Fibroblast of the conjunctiva (primary cell): ENCODE data around the gene GPX5.
"Not testable (repeated sequence)": the region's sequence is repeated elsewhere in the genome, so short reads cannot be mapped to it uniquely, and the experiment has no call there.

ENCODE experiments used
- DNase-seq: peaks from one replicate; pipeline ENCODE4 v3.0.0-alpha.2; 2010; ENCODE audit warnings: low read depth

GPX5 gene

DNA sequence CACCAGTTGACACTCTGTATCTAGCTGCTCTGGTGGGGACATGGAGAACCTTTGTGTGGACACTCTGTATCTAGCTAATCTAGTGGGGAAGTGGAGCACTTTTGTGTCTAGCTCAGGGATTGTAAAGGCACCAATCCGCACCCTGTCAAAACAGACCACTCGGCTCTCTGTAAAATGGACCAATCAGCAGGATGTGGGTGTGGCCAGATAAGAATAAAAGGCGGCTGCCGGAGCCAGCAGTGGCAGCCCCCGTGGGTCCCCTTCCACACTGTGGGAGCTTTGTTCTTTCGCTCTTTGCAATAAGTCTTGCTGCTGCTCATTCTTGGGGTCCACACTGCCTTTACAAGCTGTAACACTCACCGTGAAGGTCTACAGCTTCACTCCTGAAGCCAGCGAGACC, 13.3 kb upstream of the GPX5 start:
- not testable (repeated sequence) for DNase-seq

GRCh38 chr6:28515676-28516075, 10.0 kb upstream of the GPX5 start, which contains the start of gene GPX6:
Gene GPX6 (minus strand): TSS chr6:28515793. CDS start chr6:28515743, 50 bp downstream.
- no peak for DNase-seq

DNA sequence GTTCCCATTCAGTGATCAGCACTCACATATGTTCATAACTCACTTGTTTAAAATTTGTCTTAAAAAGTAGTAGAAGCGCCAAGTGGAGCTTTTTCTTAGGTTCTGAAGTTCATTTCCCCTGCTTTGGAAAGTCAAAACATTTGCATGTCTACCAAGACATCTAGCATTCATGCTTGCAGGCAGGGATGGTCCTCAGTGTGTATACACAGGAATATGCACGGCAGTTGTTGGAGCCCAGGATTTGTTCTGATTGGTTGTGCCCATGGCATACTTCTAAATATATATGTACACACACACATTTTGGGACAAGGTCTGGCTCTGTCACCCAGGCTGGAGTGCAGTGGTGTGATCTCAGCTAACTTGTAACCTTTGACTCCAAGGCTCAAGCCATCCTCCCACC, 7.7 kb upstream of the GPX5 start:
- DNase-seq: no peak

GRCh38 chr6:28522594-28523240, 3.0 kb upstream of the GPX5 start:
- no peak for DNase-seq

- no peak for DNase-seq
Measured at GRCh38 chr6:28523241-28523622, 2.4 kb upstream of the GPX5 start.

- DNase-seq: no peak
Measured at GRCh38 chr6:28530777-28531176, 5.1 kb downstream of the GPX5 start.

- no peak for DNase-seq
Measured at GRCh38 chr6:28531479-28532128, 5.9 kb downstream of the GPX5 start.

GRCh38 chr6:28534306-28534705, 8.6 kb downstream of the GPX5 start:
- no peak for DNase-seq

DNA sequence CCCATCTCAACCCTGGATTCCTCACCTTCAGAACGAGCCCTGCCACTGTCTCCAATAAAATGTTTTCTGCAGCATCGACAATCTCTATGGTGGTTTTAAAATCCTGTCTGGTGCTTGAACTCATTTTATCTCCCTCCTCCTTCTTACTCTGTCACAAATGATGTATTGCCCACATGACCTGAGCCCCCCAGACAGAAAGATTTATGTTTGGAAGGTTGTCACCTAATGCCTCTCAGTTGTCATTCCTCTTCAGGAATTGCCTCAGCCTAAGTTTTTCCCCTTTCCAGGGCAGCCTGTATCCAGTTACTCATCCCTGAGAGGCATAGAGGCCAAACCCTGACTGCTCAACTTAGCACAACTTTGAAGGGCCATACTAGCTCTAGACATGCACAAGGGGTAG, 9.2 kb downstream of the GPX5 start:
- DNase-seq: no peak

DNA sequence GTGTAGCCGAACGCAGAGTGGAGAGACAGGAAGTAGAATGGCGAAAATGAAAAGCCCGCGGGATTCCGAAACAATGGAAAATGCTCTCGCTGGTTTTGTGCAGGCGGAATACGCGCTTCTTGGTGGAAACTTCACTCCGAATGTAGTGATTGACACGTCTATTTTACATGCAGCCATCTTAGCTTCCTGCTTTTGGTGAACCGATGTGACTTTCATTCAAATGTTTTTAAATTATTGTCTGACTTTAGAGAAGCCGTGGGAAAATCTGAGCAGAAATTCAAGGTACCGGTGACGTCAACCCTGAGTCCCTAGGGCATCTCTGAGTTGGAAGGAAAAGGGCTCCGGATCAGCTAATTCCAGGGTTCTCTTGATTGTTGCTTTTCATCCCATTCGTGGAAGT, 11.4 kb downstream of the GPX5 start:
- no peak for DNase-seq

- DNase-seq: peak; percentile 22
Measured at GRCh38 chr6:28537509-28538140, 11.9 kb downstream of the GPX5 start.

DNA sequence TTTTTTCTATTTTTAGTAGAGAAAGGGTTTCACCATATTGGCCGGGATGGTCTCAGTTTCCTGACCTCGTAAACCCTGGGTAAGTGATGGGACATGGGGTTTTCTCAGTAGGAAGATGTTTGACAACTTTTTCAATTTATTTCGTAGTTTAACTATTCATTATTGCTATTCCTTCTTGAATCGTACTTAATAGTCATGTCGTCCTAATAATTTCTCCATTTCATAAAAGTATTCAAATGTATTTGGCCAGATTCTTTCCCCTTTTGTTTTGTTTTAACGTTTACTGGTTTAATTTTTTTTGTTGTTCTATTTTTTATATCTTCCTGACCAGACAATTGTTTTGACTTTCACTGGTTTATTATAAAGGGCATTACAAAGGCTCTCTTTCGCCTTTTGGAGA, 16.3 kb downstream of the GPX5 start:
- no peak for DNase-seq

- peak; percentile 69 for DNase-seq
Measured at GRCh38 chr6:28542440-28543296, 17.0 kb downstream of the GPX5 start.

DNA sequence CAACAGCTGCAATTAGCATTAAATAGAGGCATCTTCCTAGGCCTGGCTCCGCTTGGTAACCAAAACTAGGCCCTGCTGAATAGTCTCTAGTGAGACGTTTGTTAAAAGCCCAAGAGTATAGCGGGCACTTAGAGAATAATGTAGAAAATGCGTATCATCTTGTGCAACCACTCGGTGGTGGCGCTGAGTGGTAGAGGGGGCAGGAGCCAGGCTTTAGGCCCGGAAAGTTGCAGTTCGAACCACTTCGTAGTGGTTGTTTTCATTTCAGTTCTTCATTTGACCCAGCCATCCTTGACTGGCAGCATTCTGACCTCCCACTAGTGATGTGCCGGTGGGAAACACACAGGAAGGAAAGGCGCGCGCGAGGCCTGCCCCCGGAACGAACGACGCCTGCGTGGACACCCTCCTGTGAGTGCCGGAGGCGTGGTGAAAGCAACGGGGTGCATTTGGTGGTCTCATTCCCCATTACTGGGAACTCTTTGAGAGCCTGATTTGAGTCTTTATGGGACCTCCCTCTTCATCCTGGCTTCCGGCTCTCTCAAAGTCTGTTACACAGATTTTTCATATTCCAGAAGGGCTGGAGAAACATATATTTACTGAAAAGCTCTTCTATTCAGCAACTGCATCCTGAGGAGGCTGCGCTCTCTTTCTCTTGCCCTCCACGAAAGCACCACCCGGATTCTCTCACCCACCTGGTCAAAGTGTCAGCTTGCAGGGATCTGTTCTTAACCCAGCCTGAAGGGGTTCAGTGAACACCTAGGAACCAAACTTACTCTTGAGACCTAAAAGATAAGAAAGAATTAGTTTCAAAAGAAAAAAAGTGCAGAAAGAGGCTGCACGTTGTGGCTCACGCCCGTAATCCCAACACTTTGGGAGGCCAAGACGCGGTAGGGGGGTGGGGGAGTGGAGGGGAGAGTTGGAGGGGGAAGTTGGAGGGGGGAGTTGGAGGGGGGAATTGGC, 18.2 kb downstream of the GPX5 start:
- no peak for DNase-seq

- DNase-seq: no peak
Measured at GRCh38 chr6:28545955-28546354, 20.3 kb downstream of the GPX5 start.

DNA sequence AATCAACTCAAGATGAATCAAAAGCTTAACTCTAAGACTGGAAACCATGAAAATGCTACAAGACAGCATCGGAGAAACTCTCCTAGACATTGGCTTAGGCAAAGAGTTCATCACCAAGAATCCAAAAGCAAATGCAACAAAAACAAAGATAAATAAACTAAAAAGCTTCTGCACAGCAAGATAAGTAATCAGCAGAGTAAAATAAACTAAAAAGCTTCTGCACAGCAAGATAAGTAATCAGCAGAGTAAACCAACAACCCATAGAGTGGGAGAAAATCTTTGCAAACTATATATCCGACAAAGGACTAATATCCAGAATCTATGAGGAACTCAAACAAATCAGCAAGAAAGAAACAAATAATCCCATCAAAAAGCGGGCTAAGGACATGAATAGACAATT, 21.3 kb downstream of the GPX5 start:
- DNase-seq: not testable (repeated sequence)

- no peak for DNase-seq
Measured at GRCh38 chr6:28551891-28552666, 26.4 kb downstream of the GPX5 start.

DNA sequence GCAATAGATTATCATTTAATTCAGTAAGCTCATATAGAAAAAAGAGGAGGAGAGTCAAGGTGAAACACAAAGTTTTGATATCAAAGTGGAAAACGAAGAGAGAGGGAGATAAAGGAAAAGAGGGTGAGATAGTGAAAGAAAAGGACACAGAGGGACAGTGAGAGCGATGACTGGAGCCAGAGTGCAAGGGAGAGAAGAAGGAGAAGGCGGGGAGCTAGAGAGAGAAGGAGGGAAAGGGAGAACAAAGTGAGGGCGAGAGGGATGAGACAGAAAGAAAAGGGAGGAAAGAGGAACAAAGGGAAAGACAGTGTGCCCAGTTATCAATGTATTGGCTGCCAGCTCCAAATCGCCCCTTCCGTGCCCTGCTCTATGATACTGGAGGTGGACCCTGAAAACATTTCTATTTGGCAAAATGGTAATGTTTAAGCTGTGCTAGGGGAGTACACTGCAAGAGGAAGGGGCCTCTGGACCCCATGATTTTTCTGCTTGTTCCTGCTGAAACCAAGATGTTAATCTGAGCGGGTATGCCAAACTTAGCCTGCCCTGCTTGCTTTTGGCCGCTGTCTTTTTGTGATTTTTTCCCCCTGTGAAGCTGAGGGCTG, 27.8 kb downstream of the GPX5 start:
- DNase-seq: no peak

- DNase-seq: no peak
Measured at GRCh38 chr6:28553986-28554881, 28.6 kb downstream of the GPX5 start.
